PFSK-1 (cell line): ENCODE results near the gene PCDHGC3.

Experiments
- REST ChIP-seq, 2 experiments: IDR thresholded peaks; 2 replicates each; pipeline versions ENCODE4 v1.6.1 to v1.8.0; 2011 to 2012; ENCODE audit warnings: low read depth in 2 of 2, low read length in 2 of 2, control low read depth in 1 of 2, inconsistent platforms in 1 of 2, mild to moderate bottlenecking in 1 of 2, moderate library complexity in 1 of 2; ENCODE audit not compliant: insufficient read depth in 1 of 2
- TAF1 ChIP-seq: IDR thresholded peaks from 2 replicates; pipeline ENCODE4 v1.6.1; 2012; ENCODE audit warnings: low read length, control low read depth, borderline replicate concordance; ENCODE audit not compliant: insufficient read depth

- no peak for TF ChIP-seq TAF1
- no peak for TF ChIP-seq REST (IDR thresholded peaks at IDR 0.05; ENCODE audit: insufficient read depth in 1 of 2, low read depth in 2 of 2, low read length in 2 of 2)
Observed at GRCh38 chr5:141491323-141492167, 15.8 kb downstream of the PCDHGC3 start.
